Dermis blood vessel endothelial cell (primary cell): ENCODE results near the gene FAM107B. TPM values are rescaled to one million over a fixed set of nuclear protein-coding genes. Genes with fewer than 3 reads are reported as not detected.

Experiments used
- DNase-seq: peaks from one replicate; pipeline ENCODE4 v3.0.0; 2010
- total RNA-seq: library from RNA; depleted of rRNA; stranded (reverse); fragments of >200 nt; gene quantifications from 2 replicates; pipeline ENCODE4 v1.2.3, GENCODE V29; 2014

The FAM107B gene
- total RNA-seq, 1 donor from 2014 or later: 60.6 TPM

GRCh38 chr10:14554091-14554490 is 220.6 kb downstream of the FAM107B start:
- DNase-seq: no peak

- no peak for DNase-seq
Measured at GRCh38 chr10:14553448-14553847, 221.2 kb downstream of the FAM107B start.

- DNase-seq: no peak
Measured at GRCh38 chr10:14552015-14552414, 222.7 kb downstream of the FAM107B start.

- no peak for DNase-seq
Measured at GRCh38 chr10:14550471-14550981, 224.2 kb downstream of the FAM107B start.

DNA sequence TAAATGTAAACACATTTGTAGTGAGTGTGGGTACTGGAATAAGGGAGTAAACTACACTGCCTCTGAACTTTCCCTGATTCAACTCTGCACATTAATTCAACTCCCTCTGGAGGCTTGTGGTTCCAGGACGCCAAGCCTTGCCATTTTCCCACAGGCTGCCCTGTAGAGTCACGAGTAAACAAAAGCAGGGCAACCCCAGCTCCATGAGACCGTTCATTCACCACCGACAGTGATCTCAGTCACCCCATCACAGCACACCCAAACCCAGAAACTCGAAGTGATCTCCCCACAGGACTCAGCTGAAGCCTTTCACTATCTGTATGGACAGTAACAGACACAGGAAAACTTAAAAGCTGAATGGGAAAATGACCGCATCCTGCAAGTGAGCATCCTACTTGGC is 225.2 kb downstream of the FAM107B start:
- DNase-seq: no peak

DNA sequence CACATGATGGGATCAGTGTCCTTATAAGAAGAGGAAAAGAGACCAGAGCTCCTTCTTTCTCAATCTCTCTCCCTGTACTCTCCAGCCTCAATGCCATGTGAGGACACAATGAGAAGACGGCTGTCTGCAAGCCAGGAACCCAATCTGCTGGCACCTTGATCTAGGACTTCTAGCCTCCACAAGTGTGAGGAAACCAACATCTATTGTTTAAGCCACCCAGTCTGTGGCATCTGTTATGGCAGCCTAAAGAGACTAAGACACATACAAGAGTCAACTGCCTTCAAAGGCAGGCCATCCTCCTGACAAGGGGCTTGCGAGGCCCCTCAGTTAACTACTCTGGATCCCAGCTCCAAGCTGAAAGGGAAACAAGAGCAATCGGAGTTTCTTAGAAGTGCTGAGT is 225.7 kb downstream of the FAM107B start:
- DNase-seq: no peak

DNA sequence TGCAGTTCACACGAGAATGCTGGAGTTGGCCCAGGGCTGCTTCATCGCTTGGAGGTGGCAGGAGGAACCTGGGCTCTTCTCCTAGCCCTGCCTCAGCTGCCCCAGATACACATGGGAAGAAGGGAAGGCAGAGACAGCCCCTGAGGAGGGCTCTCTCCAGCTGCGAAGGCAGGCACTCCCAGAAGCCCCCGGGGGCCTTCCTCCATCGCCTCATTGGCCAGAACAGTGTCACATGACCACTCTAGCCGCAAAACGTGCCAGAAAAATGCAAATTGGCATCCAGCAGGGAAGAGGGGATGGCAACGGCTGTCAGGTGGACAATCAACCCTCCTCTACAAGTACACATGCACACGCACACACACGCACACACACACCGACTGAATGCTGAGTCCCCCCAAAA is 226.2 kb downstream of the FAM107B start:
- no peak for DNase-seq

GRCh38 chr10:14547816-14548215 is 226.9 kb downstream of the FAM107B start:
- no peak for DNase-seq

DNA sequence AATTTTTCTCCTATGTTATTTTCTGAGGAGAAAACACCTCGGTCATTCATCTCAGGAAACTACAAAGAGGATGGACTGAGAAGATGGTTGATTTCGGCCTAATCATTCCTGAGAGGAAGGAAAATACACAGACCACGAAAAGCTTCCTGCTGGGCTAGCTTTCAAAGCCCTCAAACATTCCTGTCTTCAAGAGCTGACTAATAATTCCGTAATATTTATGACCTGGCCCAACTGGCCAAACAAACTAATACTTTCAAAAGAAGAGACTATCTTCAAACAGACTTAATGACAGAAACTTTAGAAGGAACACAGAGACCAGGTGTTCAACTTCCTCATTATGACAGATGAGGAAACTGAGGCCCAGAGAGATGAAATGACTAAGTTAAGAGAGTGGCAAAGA is 228.9 kb downstream of the FAM107B start:
- peak; percentile 54 for DNase-seq

- no peak for DNase-seq
Measured at GRCh38 chr10:14543904-14544210, 230.8 kb downstream of the FAM107B start.

DNA sequence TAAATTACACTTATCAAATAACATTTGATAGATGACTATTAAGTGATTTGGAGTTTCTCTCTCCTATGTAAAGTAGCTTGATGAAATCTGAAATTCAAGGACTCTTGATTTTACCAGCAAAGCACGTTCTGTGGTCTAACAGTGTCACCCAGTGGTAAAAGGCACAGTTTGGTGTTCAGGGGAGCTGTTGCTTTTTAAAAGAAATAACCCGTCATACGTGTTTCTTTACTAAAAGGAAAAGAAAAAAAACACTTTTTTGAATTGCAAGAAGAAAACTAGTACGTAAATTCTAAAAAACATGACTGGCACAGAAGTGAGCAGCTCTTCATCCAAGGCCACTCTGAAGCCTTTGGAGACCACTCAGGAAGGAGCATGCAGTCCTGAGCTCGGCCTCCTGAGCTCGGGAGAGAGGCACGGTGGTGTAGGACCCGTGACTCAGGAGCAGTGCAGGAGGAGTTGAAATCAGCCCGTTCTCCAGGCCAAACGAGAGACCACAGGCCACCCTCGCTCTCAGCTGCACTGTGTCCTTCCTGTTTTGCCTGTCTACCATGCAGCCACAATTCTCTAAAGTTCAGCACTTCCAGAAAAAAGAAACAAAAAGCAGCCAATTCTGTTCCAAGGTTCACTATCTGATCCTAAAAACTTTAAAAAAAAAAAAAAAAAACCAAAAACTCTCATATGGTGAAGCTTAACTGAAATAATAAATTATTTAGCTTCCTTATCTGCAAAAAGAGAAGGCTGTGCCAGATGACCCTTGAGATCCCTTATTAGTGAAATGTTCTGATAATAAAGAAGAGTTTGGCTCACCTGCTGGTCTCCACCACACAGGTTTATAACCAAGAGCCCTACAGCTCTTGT is 231.4 kb downstream of the FAM107B start:
- DNase-seq: no peak

DNA sequence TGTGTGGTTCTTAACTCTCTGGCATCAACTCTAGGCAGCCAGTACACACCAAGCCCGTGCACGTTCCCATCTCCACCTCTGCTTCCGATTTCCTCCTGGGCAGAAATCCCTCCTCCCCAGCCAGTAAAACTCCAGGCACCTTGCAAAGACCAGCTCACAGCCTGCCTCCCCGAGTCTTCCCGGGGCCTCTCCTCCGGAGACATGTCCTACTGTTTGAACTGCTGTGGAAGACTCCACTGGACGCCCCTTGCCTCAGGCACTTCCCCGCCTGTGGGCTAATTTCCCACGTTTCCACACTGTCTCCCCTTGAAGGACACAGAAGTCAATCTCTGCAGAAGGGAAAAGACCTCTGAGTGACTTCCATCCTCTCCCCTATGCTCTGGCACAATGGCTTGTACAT is 233.3 kb downstream of the FAM107B start:
- no peak for DNase-seq

GRCh38 chr10:14540611-14541010 is 234.1 kb downstream of the FAM107B start:
- no peak for DNase-seq

- DNase-seq: no peak
Measured at GRCh38 chr10:14540062-14540461, 234.6 kb downstream of the FAM107B start.

- DNase-seq: no peak
Measured at GRCh38 chr10:14539176-14539575, 235.5 kb downstream of the FAM107B start.

- DNase-seq: peak; percentile 86
Measured at GRCh38 chr10:14536241-14537213, 238.2 kb downstream of the FAM107B start.

DNA sequence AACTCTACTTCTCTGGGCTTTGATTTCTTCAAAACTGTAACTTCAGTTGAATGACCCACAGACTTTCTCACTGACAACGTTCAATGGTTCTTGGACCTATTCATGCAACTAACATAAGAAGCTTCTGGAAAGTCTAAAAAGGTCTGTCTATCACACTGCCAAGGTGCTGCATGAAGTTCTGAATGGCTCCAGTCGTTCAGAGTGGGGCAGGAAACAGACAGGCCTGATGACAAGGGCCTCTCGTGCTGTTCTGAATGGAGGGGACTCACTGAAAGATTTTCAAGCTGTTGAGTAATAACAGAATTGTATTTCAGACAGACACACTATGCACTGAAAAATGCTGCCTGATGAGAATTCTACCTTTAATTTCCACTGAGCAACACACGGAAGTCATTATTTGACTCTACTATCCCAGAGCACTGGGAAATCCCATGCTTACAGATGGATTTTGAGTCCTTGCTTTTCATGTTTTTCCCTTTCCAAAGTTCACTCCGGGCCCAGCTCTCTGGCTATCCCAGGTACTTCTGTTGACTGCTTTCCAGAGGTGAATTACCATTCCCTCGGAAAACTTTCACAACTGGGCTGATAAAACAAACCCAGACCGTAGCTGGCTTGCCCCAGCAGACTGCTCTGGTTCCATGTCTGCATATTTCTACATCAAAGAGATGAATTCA is 239.1 kb downstream of the FAM107B start:
- no peak for DNase-seq

DNA sequence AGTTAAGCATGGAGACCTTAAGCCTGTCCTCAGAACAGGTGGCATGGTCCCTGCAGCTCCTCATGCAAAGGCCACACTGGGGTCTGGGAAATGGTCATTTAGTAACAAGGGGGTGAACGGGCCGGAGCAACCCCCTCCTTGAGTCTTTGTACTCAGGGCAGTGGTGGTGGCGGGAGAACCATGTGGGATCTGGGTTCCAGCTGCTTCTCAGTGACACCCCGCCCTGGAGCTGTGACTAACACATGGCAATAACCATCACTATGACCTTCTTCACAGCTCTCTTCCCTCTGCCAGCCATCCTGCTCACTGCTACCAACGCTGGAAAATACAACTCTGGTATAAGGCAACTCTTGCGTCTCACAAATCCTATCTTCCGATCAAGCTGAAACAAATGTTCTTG is 240.5 kb downstream of the FAM107B start:
- no peak for DNase-seq

DNA sequence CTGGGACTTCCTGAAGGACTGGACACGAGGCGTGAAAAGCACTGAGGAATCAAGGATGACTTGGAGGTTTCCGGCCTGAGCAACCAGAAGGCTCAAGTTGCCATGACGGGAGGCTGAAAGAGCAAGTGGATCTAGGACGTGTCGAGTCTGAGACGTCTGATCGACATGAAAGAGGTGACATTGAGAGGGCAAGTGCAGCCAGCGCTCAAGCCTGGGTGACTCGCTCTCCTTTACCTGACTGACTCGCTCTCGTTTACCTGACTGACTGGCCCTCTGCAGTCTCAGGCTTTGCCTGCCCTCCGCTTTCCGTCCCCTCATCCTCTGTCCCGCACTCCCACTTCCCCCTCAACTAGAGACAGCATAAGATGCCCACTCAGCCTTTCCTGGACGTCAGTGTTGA is 241.4 kb downstream of the FAM107B start:
- no peak for DNase-seq

- peak; percentile 32 for DNase-seq
Measured at GRCh38 chr10:14532473-14533251, 242.0 kb downstream of the FAM107B start.

DNA sequence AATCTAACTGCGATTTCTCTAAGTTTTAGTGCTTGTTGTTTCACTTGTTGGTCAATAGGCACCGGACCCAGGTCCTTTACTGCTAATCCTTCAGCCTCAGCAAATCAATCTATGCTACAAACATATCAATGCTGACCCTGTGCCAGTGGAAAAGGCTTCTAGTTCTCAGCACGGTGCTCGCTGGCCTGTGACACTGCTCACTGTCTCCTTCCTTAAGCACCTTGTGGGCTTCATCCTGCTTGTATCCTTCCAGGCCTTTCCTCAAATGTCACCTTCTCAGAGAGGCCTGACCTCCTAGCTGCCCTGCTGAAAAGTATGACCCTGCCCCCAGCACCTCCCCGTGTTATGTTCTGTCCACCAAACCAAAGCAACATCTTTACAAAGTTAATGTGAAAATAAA is 242.7 kb downstream of the FAM107B start:
- no peak for DNase-seq

- no peak for DNase-seq
Measured at GRCh38 chr10:14530465-14530864, 244.2 kb downstream of the FAM107B start.
